Measurements from ENCODE around the gene COMMD2.

- TF ChIP-seq POLR2A (IDR thresholded peaks at IDR 0.05) = no peak
- TF ChIP-seq, protein P1, sequence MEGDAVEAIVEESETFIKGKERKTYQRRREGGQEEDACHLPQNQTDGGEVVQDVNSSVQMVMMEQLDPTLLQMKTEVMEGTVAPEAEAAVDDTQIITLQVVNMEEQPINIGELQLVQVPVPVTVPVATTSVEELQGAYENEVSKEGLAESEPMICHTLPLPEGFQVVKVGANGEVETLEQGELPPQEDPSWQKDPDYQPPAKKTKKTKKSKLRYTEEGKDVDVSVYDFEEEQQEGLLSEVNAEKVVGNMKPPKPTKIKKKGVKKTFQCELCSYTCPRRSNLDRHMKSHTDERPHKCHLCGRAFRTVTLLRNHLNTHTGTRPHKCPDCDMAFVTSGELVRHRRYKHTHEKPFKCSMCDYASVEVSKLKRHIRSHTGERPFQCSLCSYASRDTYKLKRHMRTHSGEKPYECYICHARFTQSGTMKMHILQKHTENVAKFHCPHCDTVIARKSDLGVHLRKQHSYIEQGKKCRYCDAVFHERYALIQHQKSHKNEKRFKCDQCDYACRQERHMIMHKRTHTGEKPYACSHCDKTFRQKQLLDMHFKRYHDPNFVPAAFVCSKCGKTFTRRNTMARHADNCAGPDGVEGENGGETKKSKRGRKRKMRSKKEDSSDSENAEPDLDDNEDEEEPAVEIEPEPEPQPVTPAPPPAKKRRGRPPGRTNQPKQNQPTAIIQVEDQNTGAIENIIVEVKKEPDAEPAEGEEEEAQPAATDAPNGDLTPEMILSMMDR (IDR thresholded peaks at IDR 0.05) = no peak
Observed at GRCh38 chr3:149701206-149701976, 50.9 kb downstream of the COMMD2 start.
